H1 (cell line): ENCODE measurements around the gene RREB1. TPM values are rescaled to one million over a fixed set of nuclear protein-coding genes. Genes with fewer than 3 reads are reported as not detected.

Experiments
- CTCF ChIA-PET: fragments of 300-600 bp; sonication (Branson Sonifier 250); formaldehyde crosslinking; loops from one replicate; lab custom pipeline; 2021; ENCODE audit not compliant: partially characterized antibody; lab: Charles Lee
- POLR2A ChIA-PET: fragments of 300-600 bp; sonication (Branson Sonifier 250); formaldehyde crosslinking; loops from one replicate; lab custom pipeline; 2021; ENCODE audit warnings: inconsistent platforms; ENCODE audit not compliant: partially characterized antibody; lab: Charles Lee
- DNase-seq, 2 experiments: peaks; one replicate each; pipeline versions ENCODE4 v3.0.0 to v3.0.0-alpha.2; 2010 to 2022; ENCODE audit warnings: low spot score in 2 of 2, low read depth in 1 of 2, mixed read lengths in 1 of 2
- FAIRE-seq: peaks from 2 replicates; lab custom pipeline; 2011; peaks lifted over from hg19 to GRCh38; lab: Jason Lieb, UNC
- H2AFZ ChIP-seq: 2 replicates; pipeline ENCODE4 v1.8.1; 2012; ENCODE audit warnings: low read length, inconsistent platforms
- H2AK5ac ChIP-seq: 2 replicates; pipeline ENCODE4 v1.6.1; 2013; ENCODE audit warnings: low read depth, low read length
- H2BK120ac ChIP-seq: replicated peaks from 2 replicates; pipeline ENCODE3; 2013; ENCODE audit warnings: low read depth, low read length, inconsistent platforms
- H2BK12ac ChIP-seq: 2 replicates; pipeline ENCODE4 v1.6.1; 2013; ENCODE audit warnings: low read depth, low read length
- H2BK15ac ChIP-seq: 2 replicates; pipeline ENCODE4 v1.6.1; 2013; ENCODE audit warnings: low read length
- H2BK20ac ChIP-seq: 2 replicates; pipeline ENCODE4 v1.6.1; 2013; ENCODE audit warnings: low read length
- H2BK5ac ChIP-seq: 2 replicates; pipeline ENCODE4 v1.6.1; 2013; ENCODE audit warnings: low read depth, low read length
- H3K14ac ChIP-seq: 2 replicates; pipeline ENCODE4 v1.6.1; 2013; ENCODE audit warnings: inconsistent platforms; ENCODE audit not compliant: insufficient read length
- H3K18ac ChIP-seq: 2 replicates; pipeline ENCODE4 v1.6.1; 2013; ENCODE audit warnings: low read length; ENCODE audit errors: extremely low read depth
- H3K23ac ChIP-seq: 2 replicates; pipeline ENCODE4 v1.6.1; 2013; ENCODE audit warnings: inconsistent platforms; ENCODE audit not compliant: insufficient read length
- H3K23me2 ChIP-seq: 2 replicates; pipeline ENCODE4 v1.6.1; 2013; ENCODE audit warnings: low read depth, low read length
- H3K27ac ChIP-seq: 2 replicates; pipeline ENCODE4 v1.6.1; 2011; ENCODE audit warnings: low read depth, low read length, inconsistent platforms
- H3K27me3 ChIP-seq, 4 experiments: replicated peaks in 1 of 4; 1 replicate in 1 of 4; 2 replicates in 3 of 4; pipeline versions ENCODE4 v1.6.1 to v1.8.1; 2011 to 2013; ENCODE audit warnings: low read length in 3 of 4, mild to moderate bottlenecking in 3 of 4, inconsistent platforms in 2 of 4, mixed read lengths in 2 of 4, moderate library complexity in 1 of 4; ENCODE audit not compliant: control insufficient read depth in 3 of 4, insufficient read depth in 3 of 4; ENCODE audit errors: extremely low read depth in 1 of 4
- H3K36me3 ChIP-seq, 4 experiments: 2 replicates each; pipeline versions ENCODE4 v1.6.1 to v1.8.1; 2011 to 2013; ENCODE audit warnings: mild to moderate bottlenecking in 4 of 4, low read length in 3 of 4, moderate library complexity in 2 of 4, control low read depth in 1 of 4, inconsistent platforms in 1 of 4; ENCODE audit not compliant: insufficient read depth in 4 of 4, control insufficient read depth in 2 of 4
- H3K4ac ChIP-seq: replicated peaks from 2 replicates; pipeline ENCODE3; 2013; ENCODE audit warnings: low read length, low read depth, mixed read lengths, inconsistent platforms; ENCODE audit not compliant: insufficient read length
- H3K4me1 ChIP-seq, 4 experiments: replicated peaks in 1 of 4; 1 replicate in 1 of 4; 2 replicates in 3 of 4; pipeline versions ENCODE4 v1.6.1 to v1.8.1; 2011 to 2013; ENCODE audit warnings: low read length in 3 of 4, inconsistent platforms in 2 of 4, mixed read lengths in 1 of 4; ENCODE audit not compliant: insufficient read depth in 4 of 4, control insufficient read depth in 3 of 4
- H3K4me2 ChIP-seq, 2 experiments: 2 replicates each; pipeline versions ENCODE4 v1.6.1 to v1.8.1; 2011 to 2013; ENCODE audit warnings: low read depth in 2 of 2, low read length in 2 of 2, control low read depth in 1 of 2, inconsistent platforms in 1 of 2, mild to moderate bottlenecking in 1 of 2; ENCODE audit not compliant: insufficient read depth in 1 of 2
- H3K4me3 ChIP-seq, 4 experiments: fragments of 200-600, 300-600 bp in 1 of 4; sonication (generic), shearing (Covaris generic), sonication (Bioruptor Twin) in 1 of 4; 2 replicates each; pipeline versions ENCODE4 v1.5.1 to v1.8.1; 2011 to 2016; ENCODE audit warnings: low read length in 4 of 4, low read depth in 3 of 4, control low read depth in 2 of 4, inconsistent platforms in 2 of 4, mild to moderate bottlenecking in 2 of 4, mixed read lengths in 1 of 4, moderate library complexity in 1 of 4; ENCODE audit not compliant: insufficient read depth in 2 of 4; ENCODE audit errors: extremely low read depth in 1 of 4
- H3K56ac ChIP-seq: replicated peaks from 2 replicates; pipeline ENCODE3; 2013; ENCODE audit warnings: low read depth, mild to moderate bottlenecking, mixed read lengths, low read length, inconsistent platforms; ENCODE audit not compliant: insufficient read length
- H3K79me1 ChIP-seq: 2 replicates; pipeline ENCODE4 v1.6.1; 2013; ENCODE audit warnings: low read depth, low read length, control low read depth
- H3K79me2 ChIP-seq, 2 experiments: 2 replicates each; pipeline versions ENCODE4 v1.6.1 to v1.8.1; 2012 to 2013; ENCODE audit warnings: low read length in 2 of 2, mild to moderate bottlenecking in 2 of 2, inconsistent platforms in 1 of 2; ENCODE audit not compliant: insufficient read depth in 2 of 2, control insufficient read depth in 1 of 2
- H3K9ac ChIP-seq, 4 experiments: replicated peaks in 1 of 4; 1 replicate in 1 of 4; 2 replicates in 3 of 4; pipeline versions ENCODE4 v1.6.1 to v1.8.1; 2011 to 2013; ENCODE audit warnings: low read depth in 3 of 4, low read length in 3 of 4, control low read depth in 2 of 4, mild to moderate bottlenecking in 2 of 4, moderate library complexity in 2 of 4, inconsistent platforms in 1 of 4; ENCODE audit errors: extremely low read depth in 1 of 4
- H3K9me3 ChIP-seq, 2 experiments: 2 replicates each; pipeline versions ENCODE4 v1.6.1 to v1.8.1; 2012 to 2013; ENCODE audit warnings: mild to moderate bottlenecking in 2 of 2, moderate library complexity in 2 of 2, control low read depth in 1 of 2, inconsistent platforms in 1 of 2, low read depth in 1 of 2, low read length in 1 of 2, mixed read lengths in 1 of 2; ENCODE audit not compliant: insufficient read depth in 2 of 2
- H4K20me1 ChIP-seq, 2 experiments: replicated peaks in 1 of 2; 2 replicates each; pipeline versions ENCODE3 to v1.8.1; 2011 to 2013; ENCODE audit warnings: inconsistent platforms in 2 of 2, low read length in 2 of 2, mild to moderate bottlenecking in 1 of 2; ENCODE audit not compliant: insufficient read depth in 2 of 2, control insufficient read depth in 1 of 2
- H4K5ac ChIP-seq: 2 replicates; pipeline ENCODE4 v1.6.1; 2013; ENCODE audit warnings: low read length, low read depth, mixed read lengths, inconsistent platforms; ENCODE audit not compliant: insufficient read length
- H4K8ac ChIP-seq: 2 replicates; pipeline ENCODE4 v1.8.0; 2013; ENCODE audit warnings: mild to moderate bottlenecking, moderate library complexity, low read length, inconsistent platforms; ENCODE audit not compliant: insufficient read depth; ENCODE audit errors: extremely low read depth
- H4K91ac ChIP-seq: replicated peaks from 2 replicates; pipeline ENCODE3; 2013; ENCODE audit warnings: low read length, mixed read lengths, inconsistent platforms; ENCODE audit not compliant: insufficient read length
- ASH2L ChIP-seq: fragments of 200-600, 300-600 bp; sonication (generic); IDR thresholded peaks from one replicate; pipeline ENCODE4 v1.7.1; 2017; ENCODE audit warnings: low read length
- RAD21 ChIP-seq, 2 experiments: IDR thresholded peaks in 1 of 2; conservative IDR thresholded peaks in 1 of 2; 2 replicates each; pipeline ENCODE4 v1.6.1; 2011; ENCODE audit warnings: low read depth in 2 of 2, low read length in 2 of 2, improper control_type of control experiment in 1 of 2, inconsistent platforms in 1 of 2, mild to moderate bottlenecking in 1 of 2, moderate library complexity in 1 of 2
- WGBS, 2 experiments: shearing (Covaris generic) in 1 of 2; methylation state at CpG; one replicate each; pipeline versions ENCODE4 v1.1.6 to v1.1.7; 2013 to 2015; ENCODE audit warnings: low lambda C conversion rate in 2 of 2, mixed read lengths in 2 of 2, inconsistent platforms in 1 of 2, low coverage in 1 of 2, missing lambda C conversion rate in 1 of 2; ENCODE audit not compliant: insufficient replicate concordance in 2 of 2, insufficient coverage in 1 of 2, insufficient read length in 1 of 2; ENCODE audit errors: extremely low coverage in 1 of 2, missing lambda C conversion rate in 1 of 2; 5-methylcytosine and 5-hydroxymethylcytosine counted together
- polyA plus RNA-seq, 7 experiments: library from polyadenylated mRNA; depleted of rRNA in 3 of 7; stranded (reverse) in 5 of 7; unstranded in 2 of 7; fragments of >200 nt in 5 of 7; fragments of 200-250 nt in 2 of 7; gene quantifications; 1 replicate in 5 of 7; 2 replicates in 1 of 7; 4 replicates in 1 of 7; pipeline versions ENCODE4 v1.2.1 to v1.2.3, GENCODE V29; 2011 to 2013; ENCODE audit warnings: missing spikeins in 2 of 7, mixed read lengths in 2 of 7
- total RNA-seq: library from RNA; stranded (reverse); fragmentation: NEBNext Ultra II Directional; extraction: Animal tissue kit (Norgen Biotek cat#: 25700); gene quantifications from 2 replicates; pipeline ENCODE4 v1.2.1, GENCODE V29; 2021
- TF ChIP-seq, protein P1 (sequence below), 3 experiments: IDR thresholded peaks; 1 replicate in 2 of 3; 2 replicates in 1 of 3; pipeline versions ENCODE4 v1.5.1 to v1.6.1; 2011; ENCODE audit warnings: low read length in 3 of 3, mild to moderate bottlenecking in 3 of 3, inconsistent platforms in 2 of 3, low read depth in 1 of 3, moderate library complexity in 1 of 3; ENCODE audit not compliant: insufficient read depth in 1 of 3; ENCODE audit errors: control extremely low read depth in 1 of 3

The RREB1 gene
- total and polyA plus RNA-seq, 2 of the 8 experiments (the other 6 are each of a cell fraction or from before 2014, with no cell fraction given): 3.9 to 34.7 TPM

DNA sequence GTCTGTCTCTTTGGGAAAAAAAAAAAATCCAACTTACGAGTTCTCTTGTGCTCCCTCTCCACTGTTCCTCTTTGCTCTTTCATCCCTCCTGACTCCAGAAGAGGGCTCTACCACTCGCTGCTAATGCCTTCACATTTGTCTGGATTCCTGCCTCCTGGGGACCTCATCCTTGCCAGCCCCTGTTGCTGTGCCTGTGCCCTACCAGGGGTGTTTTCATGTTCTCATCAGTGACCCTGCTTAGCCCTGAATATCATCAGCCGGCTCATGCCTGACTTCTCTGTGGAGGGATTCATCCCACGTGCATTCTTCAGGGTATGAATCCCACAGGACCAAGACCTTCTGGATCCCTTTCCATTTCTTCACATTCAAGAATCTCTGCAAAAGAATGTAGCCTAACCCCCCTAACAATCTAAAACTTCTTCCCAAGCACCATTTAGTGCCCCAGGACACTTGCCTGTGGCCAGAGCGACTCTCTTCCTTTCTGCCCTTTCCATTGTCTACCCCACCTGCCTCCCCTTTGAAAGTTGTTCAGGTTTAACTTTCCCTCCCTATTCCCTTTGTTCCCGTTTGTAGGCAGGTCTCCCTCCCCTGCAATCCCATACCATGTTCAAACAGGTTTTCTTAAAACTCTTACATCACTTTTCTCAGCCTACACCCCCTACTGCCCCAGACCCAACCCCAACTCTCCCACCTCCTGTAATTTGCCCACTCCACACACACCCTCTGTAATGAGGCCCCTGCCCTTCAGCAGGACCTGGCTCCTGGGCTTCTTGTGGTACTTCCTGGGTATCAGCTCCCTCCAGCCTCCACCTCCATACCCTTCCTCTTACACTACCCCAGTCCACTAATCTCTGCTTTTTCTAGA lies 50.2 kb downstream of the RREB1 start:
- no peak overlapping the region for H2BK120ac ChIP-seq
- no peak overlapping the region for H4K5ac ChIP-seq
- H3K27me3 ChIP-seq: no peaks in the 10 kb centered on the region
- H2AK5ac ChIP-seq: 0 out of 2 replicates have a peak overlapping the region, but pooled peaks have one; percentile 46
- no peak overlapping the region for H3K9ac ChIP-seq
- H2AFZ ChIP-seq: no peak overlapping the region
- peaks cover 0 to 5% (median 3%) of the 10 kb centered on the region in 4 experiments; a peak in 6 of 7 replicates for H3K4me1 ChIP-seq
- H3K23me2 ChIP-seq: no peaks in the 10 kb centered on the region
- H3K79me2 ChIP-seq: peaks cover 5 to 59% of the 10 kb centered on the region in 2 experiments; a peak in 3 of 4 replicates
- peaks cover 8% of the 10 kb centered on the region; the same call in 1 of the 2 replicates for H3K79me1 ChIP-seq
- WGBS, 2 experiments: 55% methylated on average over 6 of the region's 6 CpGs; no CpG with 5 or more reads in 1 of the 2 experiments
- H3K4me2 ChIP-seq: peak overlapping the region in 1 of 2 experiments; percentile 19; a peak in 1 of 4 replicates
- H3K4me3 ChIP-seq: no peak overlapping the region
- peaks cover 0 to 2% of the 10 kb centered on the region in 2 experiments for H4K20me1 ChIP-seq
- CTCF ChIA-PET: interaction anchor here (0.6 to 2.2 kb wide), 7 partner anchors 18 to 461 kb away, joined by 3 to 10 read pairs (median 3); no protein-coding TSS in a partner anchor
- H2BK15ac ChIP-seq: 0 out of 2 replicates have a peak overlapping the region, but pooled peaks have one; percentile 77
- H3K9me3 ChIP-seq: no peaks in the 10 kb centered on the region
- DNase-seq: no peak
- H4K91ac ChIP-seq: no peak overlapping the region
- no peak overlapping the region for H3K18ac ChIP-seq
- H3K4ac ChIP-seq: no peak overlapping the region
- no peak overlapping the region for H3K27ac ChIP-seq
- TF ChIP-seq, protein P1, sequence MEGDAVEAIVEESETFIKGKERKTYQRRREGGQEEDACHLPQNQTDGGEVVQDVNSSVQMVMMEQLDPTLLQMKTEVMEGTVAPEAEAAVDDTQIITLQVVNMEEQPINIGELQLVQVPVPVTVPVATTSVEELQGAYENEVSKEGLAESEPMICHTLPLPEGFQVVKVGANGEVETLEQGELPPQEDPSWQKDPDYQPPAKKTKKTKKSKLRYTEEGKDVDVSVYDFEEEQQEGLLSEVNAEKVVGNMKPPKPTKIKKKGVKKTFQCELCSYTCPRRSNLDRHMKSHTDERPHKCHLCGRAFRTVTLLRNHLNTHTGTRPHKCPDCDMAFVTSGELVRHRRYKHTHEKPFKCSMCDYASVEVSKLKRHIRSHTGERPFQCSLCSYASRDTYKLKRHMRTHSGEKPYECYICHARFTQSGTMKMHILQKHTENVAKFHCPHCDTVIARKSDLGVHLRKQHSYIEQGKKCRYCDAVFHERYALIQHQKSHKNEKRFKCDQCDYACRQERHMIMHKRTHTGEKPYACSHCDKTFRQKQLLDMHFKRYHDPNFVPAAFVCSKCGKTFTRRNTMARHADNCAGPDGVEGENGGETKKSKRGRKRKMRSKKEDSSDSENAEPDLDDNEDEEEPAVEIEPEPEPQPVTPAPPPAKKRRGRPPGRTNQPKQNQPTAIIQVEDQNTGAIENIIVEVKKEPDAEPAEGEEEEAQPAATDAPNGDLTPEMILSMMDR (IDR thresholded peaks at IDR 0.05; ENCODE audit: control extremely low read depth in 1 of 3, insufficient read depth in 1 of 3, low read depth in 1 of 3, low read length in 3 of 3): peak in 2 of 3 experiments; percentile 23 to 37; a peak in 3 of 4 replicates
- no peak for TF ChIP-seq ASH2L
- TF ChIP-seq RAD21 (IDR thresholded peaks at IDR 0.05 in 1 of 2, conservative IDR thresholded peaks at IDR 0.05 in 1 of 2; ENCODE audit: low read depth in 2 of 2, low read length in 2 of 2): peak; percentile 15 to 46; a peak in 3 of 4 replicates
- FAIRE-seq: no peak
- POLR2A ChIA-PET: interaction anchor here (0.6 to 1.8 kb wide), 4 partner anchors 9 to 471 kb away, joined by 3 to 10 read pairs (median 3); no protein-coding TSS in a partner anchor
- H2BK5ac ChIP-seq: no peak overlapping the region
- no peak overlapping the region for H3K14ac ChIP-seq
- H3K56ac ChIP-seq: no peak overlapping the region
- no peaks in the 10 kb centered on the region for H3K36me3 ChIP-seq
- H2BK20ac ChIP-seq: no peak overlapping the region
- no peak overlapping the region for H3K23ac ChIP-seq
- H4K8ac ChIP-seq: no peak overlapping the region
- H2BK12ac ChIP-seq: no peak overlapping the region; the same call in 1 of the 2 replicates
